IPS-11a (cell line): Measurements from ENCODE around the gene JAKMIP3.

Experiments used
- H3K4me3 ChIP-seq: one replicate; pipeline ENCODE4 v1.5.1; 2013; ENCODE audit warnings: low read depth, low read length, control low read depth

Gene JAKMIP3

GRCh38 chr10:132043861-132044695, 21.7 kb upstream of the JAKMIP3 start:
- H3K4me3 ChIP-seq: no peak overlapping the region

- no peak overlapping the region for H3K4me3 ChIP-seq
These were observed 20.9 kb upstream of the JAKMIP3 start for GRCh38 chr10:132044803-132045202.

DNA sequence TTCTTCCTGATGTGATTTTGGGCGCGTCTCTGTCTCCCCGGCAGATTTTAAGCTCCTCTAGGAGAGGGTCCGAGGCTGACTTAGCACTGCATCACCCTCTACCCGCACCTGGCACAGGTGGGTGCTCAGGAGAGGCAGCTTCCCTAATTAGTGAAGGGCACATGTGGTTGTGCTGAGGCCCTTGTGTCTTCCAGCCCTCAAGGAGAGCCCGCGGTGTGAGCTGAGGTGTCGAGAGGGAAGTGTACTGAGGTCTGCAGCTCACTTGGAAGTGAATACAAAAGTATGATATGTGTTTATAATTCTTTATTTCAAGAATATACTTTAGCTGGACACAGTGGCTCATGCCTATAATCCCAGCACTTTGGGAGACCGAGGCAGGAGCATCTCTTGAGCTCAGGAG, 20.4 kb upstream of the JAKMIP3 start:
- H3K4me3 ChIP-seq: no peak overlapping the region

DNA sequence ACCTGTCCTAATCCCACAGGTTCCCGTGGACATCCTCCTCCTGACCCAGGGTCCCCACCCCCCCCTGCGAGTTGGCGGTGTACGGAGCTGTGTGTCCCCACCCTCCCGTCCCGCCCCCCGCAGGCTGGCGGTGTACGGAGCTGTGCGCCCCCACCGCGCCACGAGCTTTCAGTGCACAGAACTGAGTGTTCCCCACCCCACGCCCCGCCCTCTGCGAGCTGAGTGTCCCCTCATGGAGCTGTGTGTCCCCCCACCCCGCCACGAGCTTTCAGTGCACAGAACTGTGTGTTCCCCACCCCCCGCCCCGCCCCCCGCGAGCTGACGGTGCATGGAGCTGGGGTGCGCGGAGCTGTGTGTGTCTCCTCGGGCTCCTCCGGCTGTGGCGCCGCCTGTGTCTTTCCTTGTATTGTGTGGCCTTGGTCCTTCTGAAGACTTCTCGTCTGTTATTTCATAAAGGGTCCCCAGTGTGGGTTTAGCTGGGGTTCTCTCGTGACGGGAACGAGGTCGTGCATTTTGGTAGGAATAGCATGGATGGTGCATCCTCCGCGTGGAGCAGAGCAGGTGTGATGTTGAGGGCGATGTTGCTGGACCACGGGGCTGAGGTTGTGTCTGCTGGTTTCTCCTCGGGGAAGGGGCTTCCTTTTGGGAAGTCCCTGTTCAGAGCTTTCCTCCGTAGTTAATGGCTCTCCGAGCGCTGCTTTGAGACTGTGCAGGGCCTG, 18.0 kb upstream of the JAKMIP3 start:
- no peak overlapping the region for H3K4me3 ChIP-seq

DNA sequence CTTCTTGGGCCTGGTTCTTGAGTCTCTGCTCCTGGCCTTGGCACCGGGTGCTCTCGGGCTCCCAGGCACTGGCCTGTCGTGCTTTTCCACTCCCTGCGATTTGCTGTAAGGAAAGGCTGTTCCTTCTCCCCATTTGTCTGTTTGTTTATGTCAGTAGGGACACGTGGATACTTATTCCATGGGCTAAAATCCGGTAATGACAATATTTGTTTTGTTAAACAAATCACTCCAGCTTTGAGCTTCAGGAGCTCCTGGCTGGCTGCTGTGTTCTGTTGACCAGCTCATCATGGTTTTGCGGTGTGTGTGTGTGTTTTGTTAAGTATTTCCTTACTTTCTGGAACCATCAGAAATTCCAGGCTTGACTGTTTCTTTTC, 17.5 kb upstream of the JAKMIP3 start:
- H3K4me3 ChIP-seq: no peak overlapping the region

GRCh38 chr10:132050191-132050590, 15.6 kb upstream of the JAKMIP3 start:
- no peak overlapping the region for H3K4me3 ChIP-seq

DNA sequence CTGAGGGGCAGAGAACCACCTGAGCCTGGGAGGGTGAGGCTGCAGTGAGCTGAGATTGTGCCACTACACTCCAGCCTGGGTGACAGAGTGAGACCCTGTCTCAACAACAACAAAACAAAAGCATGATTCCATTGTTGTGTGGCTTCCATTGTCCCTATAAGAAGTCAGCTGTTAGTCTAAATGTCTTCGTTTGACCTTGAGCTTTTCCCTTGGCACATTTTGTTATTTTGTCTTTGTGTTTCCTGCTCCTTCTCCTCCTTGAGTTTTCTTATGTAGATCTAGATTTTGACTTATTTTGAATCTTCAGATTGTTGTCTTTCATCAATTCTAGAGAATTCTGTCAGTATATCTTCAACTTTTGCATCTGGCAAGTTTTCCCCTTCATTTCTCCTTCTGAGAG, 13.6 kb upstream of the JAKMIP3 start:
- H3K4me3 ChIP-seq: no peak overlapping the region

DNA sequence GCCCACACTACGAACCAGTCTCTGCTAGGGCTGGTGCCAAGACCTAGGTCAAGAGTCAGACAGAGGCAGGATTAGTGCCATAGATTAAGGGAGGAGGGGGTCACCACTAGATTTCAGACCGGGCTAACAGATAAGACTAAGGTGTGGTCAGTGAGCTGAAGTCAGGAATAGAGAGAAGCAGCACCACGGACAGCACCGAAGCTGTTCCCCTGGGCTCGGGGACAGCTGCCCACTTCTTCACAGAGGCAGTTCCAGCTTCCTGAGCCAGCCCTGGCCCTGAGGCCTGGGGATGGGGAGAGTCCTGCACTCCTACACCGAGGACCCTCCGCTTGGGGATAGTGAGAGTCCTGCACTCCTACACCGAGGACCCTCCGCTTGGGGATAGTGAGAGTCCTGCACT, 11.2 kb upstream of the JAKMIP3 start:
- no peak overlapping the region for H3K4me3 ChIP-seq

- H3K4me3 ChIP-seq: no peak overlapping the region
These were observed 10.1 kb upstream of the JAKMIP3 start for GRCh38 chr10:132055616-132056015.

DNA sequence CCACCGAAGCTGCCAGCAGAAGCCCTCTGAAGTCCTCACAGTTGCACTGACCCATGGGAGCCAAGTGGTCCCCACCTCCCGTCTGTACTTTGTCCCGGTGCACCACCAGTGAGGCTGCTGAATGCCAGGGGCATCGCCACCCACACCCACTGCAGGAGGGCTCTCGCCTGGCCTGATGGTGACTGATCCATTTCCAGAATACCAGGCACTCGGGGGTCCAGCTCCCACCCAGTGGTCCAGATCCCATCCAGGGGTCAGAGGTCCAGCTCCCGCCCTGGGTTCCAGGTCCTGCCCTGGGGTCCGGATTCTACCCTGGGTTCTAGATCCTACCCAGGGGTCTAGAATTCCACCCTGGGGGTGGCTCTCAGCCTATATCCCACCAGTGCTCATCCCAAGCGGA, 9.1 kb upstream of the JAKMIP3 start:
- H3K4me3 ChIP-seq: no peak overlapping the region

DNA sequence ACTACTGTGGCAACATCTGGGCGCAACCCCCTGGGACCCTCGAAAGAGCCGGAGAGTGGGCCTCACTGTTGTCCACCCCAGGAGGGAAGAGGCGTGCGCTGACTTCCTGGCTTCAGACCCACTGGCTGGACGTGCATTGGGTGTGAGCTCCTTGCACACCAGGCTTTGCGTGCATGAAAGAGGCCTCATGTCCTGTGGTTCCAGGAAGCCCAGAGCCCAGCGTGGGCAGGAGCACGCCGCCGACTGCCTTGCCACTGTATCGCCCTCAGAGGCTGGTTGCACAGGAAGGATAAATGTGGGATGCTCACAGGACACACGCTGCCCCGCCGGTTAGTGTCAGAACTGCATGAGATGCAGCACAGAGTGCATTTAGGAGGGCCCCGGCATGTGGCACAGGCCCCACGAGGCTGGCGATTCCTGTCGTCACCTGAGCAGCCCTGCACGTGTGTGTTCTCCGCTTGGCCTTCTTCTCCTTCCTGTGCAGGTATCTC, 8.5 kb upstream of the JAKMIP3 start:
- H3K4me3 ChIP-seq: no peak overlapping the region

- no peak overlapping the region for H3K4me3 ChIP-seq
These were observed 7.5 kb upstream of the JAKMIP3 start for GRCh38 chr10:132058111-132058745.

DNA sequence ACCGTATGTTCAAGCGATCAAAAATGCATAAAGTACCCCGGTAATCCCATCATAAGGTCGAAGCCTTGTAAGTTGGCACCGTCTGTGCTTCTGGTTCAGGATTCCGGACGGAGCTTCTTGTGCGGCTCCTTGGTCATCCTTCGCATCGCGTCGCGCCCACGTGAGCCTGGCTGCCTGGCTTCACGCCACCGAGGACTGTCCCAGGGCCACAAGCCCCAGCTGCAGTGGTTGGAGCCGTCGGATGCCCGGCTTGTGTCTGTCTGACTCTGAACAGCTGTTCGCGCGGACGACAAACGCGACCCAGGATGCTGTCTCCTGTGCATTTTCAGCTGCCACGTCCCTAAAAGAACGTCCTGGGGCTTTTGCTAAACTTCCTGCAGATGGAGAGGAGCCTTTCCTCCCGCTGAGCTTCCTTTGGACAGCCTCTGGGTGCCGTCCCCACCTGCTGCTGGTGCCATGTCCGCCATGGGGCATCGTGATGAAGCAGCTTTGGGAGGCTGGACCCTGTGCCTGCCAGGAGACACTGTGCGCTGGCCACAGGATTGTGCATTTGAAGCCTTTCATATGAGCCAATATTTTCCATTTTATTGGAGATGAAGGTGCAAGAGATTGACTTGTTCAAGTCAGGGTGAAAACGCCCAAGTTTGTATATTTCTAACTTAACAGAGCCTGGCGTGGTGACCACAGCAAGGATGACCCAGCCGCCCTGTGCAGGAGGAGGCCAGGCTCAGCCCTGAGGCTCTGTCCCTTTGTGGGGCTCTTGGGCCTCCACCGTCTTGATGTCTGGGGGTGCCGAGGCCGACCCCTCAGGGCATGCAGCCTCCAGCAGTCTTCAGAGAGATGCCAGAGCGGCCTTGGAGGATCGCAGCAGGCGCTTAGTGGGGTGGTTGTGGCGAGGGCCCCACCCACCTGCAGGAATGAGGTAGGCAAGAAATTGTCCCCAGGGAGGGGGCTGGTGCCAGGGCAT, 6.7 kb upstream of the JAKMIP3 start:
- no peak overlapping the region for H3K4me3 ChIP-seq

DNA sequence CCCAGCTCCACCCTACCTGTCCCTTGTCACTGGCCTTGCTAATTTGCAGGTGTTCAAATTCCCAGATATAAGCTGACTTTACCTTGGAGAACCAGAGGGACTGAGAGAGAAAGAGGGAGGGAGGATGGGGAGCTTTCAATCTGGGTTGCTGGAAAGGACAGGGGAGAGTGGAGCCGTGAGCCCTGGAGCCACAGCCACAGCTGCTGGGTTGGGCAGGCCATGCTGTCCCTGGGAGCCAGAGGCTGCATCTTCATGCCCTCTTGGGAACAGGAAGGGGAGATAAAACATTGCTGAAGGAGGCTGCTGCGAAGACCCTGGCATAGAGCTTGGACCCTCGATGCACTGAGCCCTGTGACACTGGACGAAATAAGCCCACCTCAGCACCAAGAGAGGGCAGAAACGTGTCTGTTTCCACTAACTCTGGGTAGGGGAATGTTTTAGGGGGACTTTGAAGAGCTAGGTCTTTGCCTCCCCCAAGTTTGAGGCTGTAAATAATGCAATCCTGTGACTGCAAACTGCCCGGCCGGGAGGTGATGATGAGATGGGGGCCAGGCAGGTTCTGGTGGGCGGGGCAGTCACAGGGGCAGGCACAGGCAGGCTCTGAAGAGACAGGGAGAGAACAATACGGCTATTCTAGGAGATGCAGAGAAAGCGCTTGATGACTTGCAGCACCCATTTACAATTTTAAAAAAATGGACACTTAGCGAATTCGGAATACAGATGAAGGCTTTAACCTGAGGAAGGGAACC, 5.8 kb upstream of the JAKMIP3 start:
- no peak overlapping the region for H3K4me3 ChIP-seq

DNA sequence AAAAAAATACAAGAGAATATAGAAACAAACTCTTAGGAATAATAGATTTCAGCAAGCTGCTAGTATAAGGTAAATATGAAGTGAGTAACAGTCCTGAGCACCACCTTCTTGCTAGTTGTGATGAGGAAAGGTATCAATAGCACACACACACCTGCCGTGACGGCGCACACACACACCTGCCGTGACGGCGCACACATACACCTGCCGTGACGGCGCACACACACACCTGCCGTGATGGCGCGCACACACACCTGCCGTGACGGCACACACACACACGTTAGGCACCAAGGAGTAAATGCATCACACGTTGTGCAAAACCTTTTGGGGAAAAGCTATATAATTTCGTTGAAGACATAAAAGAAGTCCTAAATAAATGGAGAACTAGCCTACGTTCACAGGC, 4.7 kb upstream of the JAKMIP3 start:
- H3K4me3 ChIP-seq: no peak overlapping the region

- no peak overlapping the region for H3K4me3 ChIP-seq
These were observed 4.3 kb upstream of the JAKMIP3 start for GRCh38 chr10:132061465-132061864.

- no peak overlapping the region for H3K4me3 ChIP-seq
These were observed 3.6 kb upstream of the JAKMIP3 start for GRCh38 chr10:132062116-132062515.

DNA sequence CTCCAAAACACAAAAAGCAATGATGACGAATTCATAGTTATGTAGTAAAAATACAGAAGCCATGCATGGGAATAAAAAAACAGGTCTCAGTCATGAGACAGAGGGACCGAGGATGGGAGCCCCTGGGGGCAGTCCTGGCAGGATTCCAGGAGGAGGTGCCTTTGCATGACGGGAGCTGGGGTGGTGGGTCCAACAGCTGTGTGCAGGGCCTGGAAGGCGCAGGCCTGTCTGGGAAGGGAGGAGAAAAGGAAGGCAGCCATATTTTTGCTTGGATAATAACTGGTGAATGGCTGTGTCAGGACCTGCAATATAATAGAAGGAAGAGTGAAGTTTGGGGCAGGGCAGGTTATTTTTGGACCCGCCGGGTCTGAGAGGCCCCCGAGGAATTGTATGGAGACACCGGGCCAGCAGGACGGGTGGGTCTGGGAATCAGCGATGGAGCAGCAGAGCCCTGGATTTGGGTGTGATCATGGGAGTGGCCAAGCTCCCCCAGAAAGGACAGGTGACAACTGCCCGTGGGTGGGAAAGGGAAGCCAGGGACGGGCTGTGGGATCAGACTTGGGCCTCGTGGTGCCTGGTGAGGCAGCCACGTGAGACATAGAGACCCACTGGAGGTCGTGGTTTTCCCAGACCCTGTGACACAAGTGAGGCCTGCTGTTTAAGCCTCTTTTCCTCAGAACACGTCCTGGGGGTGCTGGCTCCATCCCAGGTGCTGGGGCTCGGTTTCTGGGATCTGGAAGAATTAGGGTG, 2.9 kb upstream of the JAKMIP3 start:
- no peak overlapping the region for H3K4me3 ChIP-seq

DNA sequence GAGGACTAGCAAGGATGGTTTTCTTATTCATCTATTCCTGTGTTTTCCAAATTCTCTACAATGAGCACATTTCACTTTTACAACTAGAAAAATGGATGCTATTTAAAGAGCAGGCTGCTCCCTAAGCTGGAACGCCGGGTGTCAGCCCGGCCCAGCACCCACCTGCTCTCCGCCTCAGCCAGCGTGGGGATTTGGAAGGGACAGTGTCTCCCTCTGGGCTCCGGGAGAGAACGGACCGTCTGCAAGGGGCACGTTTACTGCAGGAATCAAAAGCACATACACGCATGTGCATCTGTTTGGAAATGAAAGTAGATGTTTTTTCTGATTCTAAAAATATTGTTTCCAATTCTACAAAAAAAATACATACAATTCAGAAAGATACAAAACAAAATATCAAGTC, 2.3 kb upstream of the JAKMIP3 start:
- H3K4me3 ChIP-seq: no peak overlapping the region
